H1 (cell line): ENCODE data around the gene SNX25. TPM values are rescaled to one million over a fixed set of nuclear protein-coding genes. Genes with fewer than 3 reads are reported as not detected.

Experiments used
- CTCF ChIA-PET: fragments of 300-600 bp; sonication (Branson Sonifier 250); formaldehyde crosslinking; loops from one replicate; lab custom pipeline; 2021; ENCODE audit not compliant: partially characterized antibody; lab: Charles Lee
- POLR2A ChIA-PET: fragments of 300-600 bp; sonication (Branson Sonifier 250); formaldehyde crosslinking; loops from one replicate; lab custom pipeline; 2021; ENCODE audit warnings: inconsistent platforms; ENCODE audit not compliant: partially characterized antibody; lab: Charles Lee
- DNase-seq, 2 experiments: peaks; one replicate each; pipeline versions ENCODE4 v3.0.0 to v3.0.0-alpha.2; 2010 to 2022; ENCODE audit warnings: low spot score in 2 of 2, low read depth in 1 of 2, mixed read lengths in 1 of 2
- FAIRE-seq: peaks from 2 replicates; lab custom pipeline; 2011; peaks lifted over from hg19 to GRCh38; lab: Jason Lieb, UNC
- H2AFZ ChIP-seq: 2 replicates; pipeline ENCODE4 v1.8.1; 2012; ENCODE audit warnings: low read length, inconsistent platforms
- H2AK5ac ChIP-seq: 2 replicates; pipeline ENCODE4 v1.6.1; 2013; ENCODE audit warnings: low read depth, low read length
- H2BK120ac ChIP-seq: replicated peaks from 2 replicates; pipeline ENCODE3; 2013; ENCODE audit warnings: low read depth, low read length, inconsistent platforms
- H2BK12ac ChIP-seq: 2 replicates; pipeline ENCODE4 v1.6.1; 2013; ENCODE audit warnings: low read depth, low read length
- H2BK15ac ChIP-seq: 2 replicates; pipeline ENCODE4 v1.6.1; 2013; ENCODE audit warnings: low read length
- H2BK20ac ChIP-seq: 2 replicates; pipeline ENCODE4 v1.6.1; 2013; ENCODE audit warnings: low read length
- H2BK5ac ChIP-seq: 2 replicates; pipeline ENCODE4 v1.6.1; 2013; ENCODE audit warnings: low read depth, low read length
- H3K14ac ChIP-seq: 2 replicates; pipeline ENCODE4 v1.6.1; 2013; ENCODE audit warnings: inconsistent platforms; ENCODE audit not compliant: insufficient read length
- H3K18ac ChIP-seq: 2 replicates; pipeline ENCODE4 v1.6.1; 2013; ENCODE audit warnings: low read length; ENCODE audit errors: extremely low read depth
- H3K23ac ChIP-seq: 2 replicates; pipeline ENCODE4 v1.6.1; 2013; ENCODE audit warnings: inconsistent platforms; ENCODE audit not compliant: insufficient read length
- H3K23me2 ChIP-seq: 2 replicates; pipeline ENCODE4 v1.6.1; 2013; ENCODE audit warnings: low read depth, low read length
- H3K27ac ChIP-seq: 2 replicates; pipeline ENCODE4 v1.6.1; 2011; ENCODE audit warnings: low read depth, low read length, inconsistent platforms
- H3K27me3 ChIP-seq, 4 experiments: replicated peaks in 1 of 4; 1 replicate in 1 of 4; 2 replicates in 3 of 4; pipeline versions ENCODE4 v1.6.1 to v1.8.1; 2011 to 2013; ENCODE audit warnings: low read length in 3 of 4, mild to moderate bottlenecking in 3 of 4, inconsistent platforms in 2 of 4, mixed read lengths in 2 of 4, moderate library complexity in 1 of 4; ENCODE audit not compliant: control insufficient read depth in 3 of 4, insufficient read depth in 3 of 4; ENCODE audit errors: extremely low read depth in 1 of 4
- H3K36me3 ChIP-seq, 4 experiments: 2 replicates each; pipeline versions ENCODE4 v1.6.1 to v1.8.1; 2011 to 2013; ENCODE audit warnings: mild to moderate bottlenecking in 4 of 4, low read length in 3 of 4, moderate library complexity in 2 of 4, control low read depth in 1 of 4, inconsistent platforms in 1 of 4; ENCODE audit not compliant: insufficient read depth in 4 of 4, control insufficient read depth in 2 of 4
- H3K4ac ChIP-seq: replicated peaks from 2 replicates; pipeline ENCODE3; 2013; ENCODE audit warnings: low read length, low read depth, mixed read lengths, inconsistent platforms; ENCODE audit not compliant: insufficient read length
- H3K4me1 ChIP-seq, 4 experiments: replicated peaks in 1 of 4; 1 replicate in 1 of 4; 2 replicates in 3 of 4; pipeline versions ENCODE4 v1.6.1 to v1.8.1; 2011 to 2013; ENCODE audit warnings: low read length in 3 of 4, inconsistent platforms in 2 of 4, mixed read lengths in 1 of 4; ENCODE audit not compliant: insufficient read depth in 4 of 4, control insufficient read depth in 3 of 4
- H3K4me2 ChIP-seq, 2 experiments: 2 replicates each; pipeline versions ENCODE4 v1.6.1 to v1.8.1; 2011 to 2013; ENCODE audit warnings: low read depth in 2 of 2, low read length in 2 of 2, control low read depth in 1 of 2, inconsistent platforms in 1 of 2, mild to moderate bottlenecking in 1 of 2; ENCODE audit not compliant: insufficient read depth in 1 of 2
- H3K4me3 ChIP-seq, 4 experiments: fragments of 200-600, 300-600 bp in 1 of 4; sonication (generic), shearing (Covaris generic), sonication (Bioruptor Twin) in 1 of 4; 2 replicates each; pipeline versions ENCODE4 v1.5.1 to v1.8.1; 2011 to 2016; ENCODE audit warnings: low read length in 4 of 4, low read depth in 3 of 4, control low read depth in 2 of 4, inconsistent platforms in 2 of 4, mild to moderate bottlenecking in 2 of 4, mixed read lengths in 1 of 4, moderate library complexity in 1 of 4; ENCODE audit not compliant: insufficient read depth in 2 of 4; ENCODE audit errors: extremely low read depth in 1 of 4
- H3K56ac ChIP-seq: replicated peaks from 2 replicates; pipeline ENCODE3; 2013; ENCODE audit warnings: low read depth, mild to moderate bottlenecking, mixed read lengths, low read length, inconsistent platforms; ENCODE audit not compliant: insufficient read length
- H3K79me1 ChIP-seq: 2 replicates; pipeline ENCODE4 v1.6.1; 2013; ENCODE audit warnings: low read depth, low read length, control low read depth
- H3K79me2 ChIP-seq, 2 experiments: 2 replicates each; pipeline versions ENCODE4 v1.6.1 to v1.8.1; 2012 to 2013; ENCODE audit warnings: low read length in 2 of 2, mild to moderate bottlenecking in 2 of 2, inconsistent platforms in 1 of 2; ENCODE audit not compliant: insufficient read depth in 2 of 2, control insufficient read depth in 1 of 2
- H3K9ac ChIP-seq, 4 experiments: replicated peaks in 1 of 4; 1 replicate in 1 of 4; 2 replicates in 3 of 4; pipeline versions ENCODE4 v1.6.1 to v1.8.1; 2011 to 2013; ENCODE audit warnings: low read depth in 3 of 4, low read length in 3 of 4, control low read depth in 2 of 4, mild to moderate bottlenecking in 2 of 4, moderate library complexity in 2 of 4, inconsistent platforms in 1 of 4; ENCODE audit errors: extremely low read depth in 1 of 4
- H3K9me3 ChIP-seq, 2 experiments: 2 replicates each; pipeline versions ENCODE4 v1.6.1 to v1.8.1; 2012 to 2013; ENCODE audit warnings: mild to moderate bottlenecking in 2 of 2, moderate library complexity in 2 of 2, control low read depth in 1 of 2, inconsistent platforms in 1 of 2, low read depth in 1 of 2, low read length in 1 of 2, mixed read lengths in 1 of 2; ENCODE audit not compliant: insufficient read depth in 2 of 2
- H4K20me1 ChIP-seq, 2 experiments: replicated peaks in 1 of 2; 2 replicates each; pipeline versions ENCODE3 to v1.8.1; 2011 to 2013; ENCODE audit warnings: inconsistent platforms in 2 of 2, low read length in 2 of 2, mild to moderate bottlenecking in 1 of 2; ENCODE audit not compliant: insufficient read depth in 2 of 2, control insufficient read depth in 1 of 2
- H4K5ac ChIP-seq: 2 replicates; pipeline ENCODE4 v1.6.1; 2013; ENCODE audit warnings: low read length, low read depth, mixed read lengths, inconsistent platforms; ENCODE audit not compliant: insufficient read length
- H4K8ac ChIP-seq: 2 replicates; pipeline ENCODE4 v1.8.0; 2013; ENCODE audit warnings: mild to moderate bottlenecking, moderate library complexity, low read length, inconsistent platforms; ENCODE audit not compliant: insufficient read depth; ENCODE audit errors: extremely low read depth
- H4K91ac ChIP-seq: replicated peaks from 2 replicates; pipeline ENCODE3; 2013; ENCODE audit warnings: low read length, mixed read lengths, inconsistent platforms; ENCODE audit not compliant: insufficient read length
- ATF2 ChIP-seq: IDR thresholded peaks from 2 replicates; pipeline ENCODE4 v1.6.1; 2012; ENCODE audit warnings: low read length, inconsistent platforms
- CBX8 ChIP-seq: fragments of 300-800, 300-1000 bp; sonication (generic); IDR thresholded peaks from 2 replicates; pipeline ENCODE4 v1.7.1; 2016; ENCODE audit warnings: low read depth, low read length, borderline replicate concordance
- CREB1 ChIP-seq: IDR thresholded peaks from 2 replicates; pipeline ENCODE4 v1.6.1; 2012; ENCODE audit warnings: inconsistent platforms
- HDAC6 ChIP-seq: IDR thresholded peaks from one replicate; pipeline ENCODE4 v1.7.1; 2012; ENCODE audit warnings: low read depth, mild to moderate bottlenecking, inconsistent platforms, low read length, moderate library complexity
- POU5F1 ChIP-seq: IDR thresholded peaks from 2 replicates; pipeline ENCODE4 v1.6.1; 2011; ENCODE audit warnings: low read depth, mild to moderate bottlenecking, low read length, moderate library complexity
- whole genome bisulfite sequencing, 2 experiments: shearing (Covaris generic) in 1 of 2; methylation state at CpG; one replicate each; pipeline versions ENCODE4 v1.1.6 to v1.1.7; 2013 to 2015; ENCODE audit warnings: low lambda C conversion rate in 2 of 2, mixed read lengths in 2 of 2, inconsistent platforms in 1 of 2, low coverage in 1 of 2, missing lambda C conversion rate in 1 of 2; ENCODE audit not compliant: insufficient replicate concordance in 2 of 2, insufficient coverage in 1 of 2, insufficient read length in 1 of 2; ENCODE audit errors: extremely low coverage in 1 of 2, missing lambda C conversion rate in 1 of 2; 5-methylcytosine and 5-hydroxymethylcytosine counted together
- polyA plus RNA-seq, 7 experiments: library from polyadenylated mRNA; depleted of rRNA in 3 of 7; stranded (reverse) in 5 of 7; unstranded in 2 of 7; fragments of >200 nt in 5 of 7; fragments of 200-250 nt in 2 of 7; gene quantifications; 1 replicate in 5 of 7; 2 replicates in 1 of 7; 4 replicates in 1 of 7; pipeline versions ENCODE4 v1.2.1 to v1.2.3, GENCODE V29; 2011 to 2013; ENCODE audit warnings: missing spikeins in 2 of 7, mixed read lengths in 2 of 7
- total RNA-seq: library from RNA; stranded (reverse); fragmentation: NEBNext Ultra II Directional; extraction: Animal tissue kit (Norgen Biotek cat#: 25700); gene quantifications from 2 replicates; pipeline ENCODE4 v1.2.1, GENCODE V29; 2021

The SNX25 gene
- total and polyA plus RNA-seq, 2 of the 8 experiments (the other 6 are each of a cell fraction or from before 2014, with no cell fraction given) = 5.4 to 19.9 TPM

GRCh38 chr4:185322803-185323202 is 113.4 kb downstream of the SNX25 start:
- Histone ChIP-seq H2BK5ac (no peak overlapping the region), H3K4me1 (peaks cover 0 to 3% (median 0%) of the 10 kb centered on the region in 4 experiments; a peak in 1 of 7 replicates), H3K4ac (no peak overlapping the region), H3K27ac (no peak overlapping the region), H3K27me3 (no peaks in the 10 kb centered on the region), H3K14ac (no peak overlapping the region), H2AFZ (no peak overlapping the region), H3K4me3 (no peak overlapping the region), H2BK12ac (no peak overlapping the region), H3K79me1 (no peaks in the 10 kb centered on the region), H3K23ac (no peak overlapping the region), H3K9me3 (peaks cover 6 to 10% of the 10 kb centered on the region in 2 experiments; a peak in 1 of 4 replicates), H2AK5ac (no peak overlapping the region), H4K20me1 (no peaks in the 10 kb centered on the region), H3K9ac (no peak overlapping the region), H2BK15ac (no peak overlapping the region), H4K5ac (no peak overlapping the region), H4K91ac (no peak overlapping the region), H3K23me2 (no peaks in the 10 kb centered on the region), H3K36me3 (peaks cover 0 to 35% (median 13%) of the 10 kb centered on the region in 4 experiments; a peak in 3 of 8 replicates), H3K18ac (no peak overlapping the region), H2BK120ac (no peak overlapping the region), H3K4me2 (no peak overlapping the region), H2BK20ac (no peak overlapping the region), H4K8ac (no peak overlapping the region), H3K56ac (no peak overlapping the region), H3K79me2 (no peaks in the 10 kb centered on the region)
- FAIRE-seq = no peak
- DNase-seq = no peak
- CTCF ChIA-PET = interaction anchor here (0.6 kb wide), 1 partner anchor 355 kb away, joined by 3 read pairs; no protein-coding TSS in a partner anchor
- TF ChIP-seq CBX8 (no peak), HDAC6 (no peak), POU5F1 (no peak), ATF2 (no peak), CREB1 (no peak)
- POLR2A ChIA-PET = no interaction called here
- WGBS, 2 experiments = 91% methylated on average over 2 of the region's 2 CpGs; no CpG with 5 or more reads in 1 of the 2 experiments
